Nephron progenitor cell (in vitro differentiated cells): ENCODE data around the gene SHISA3.

Source experiments
- DNase-seq: peaks from one replicate; pipeline ENCODE4 v3.0.0; 2021
- H3K27ac Mint-ChIP-seq: 2 replicates; pipeline ENCODE4 v1.8.0; 2021; ENCODE audit warnings: mild to moderate bottlenecking, moderate library complexity, mixed read lengths
- H3K27me3 Mint-ChIP-seq: 2 replicates; pipeline ENCODE4 v1.8.0; 2021; ENCODE audit warnings: mild to moderate bottlenecking, low read depth, mixed read lengths; ENCODE audit not compliant: poor library complexity
- H3K36me3 Mint-ChIP-seq: 2 replicates; pipeline ENCODE4 v1.8.0; 2021; ENCODE audit warnings: low read depth, mixed read lengths
- H3K4me1 Mint-ChIP-seq: 2 replicates; pipeline ENCODE4 v1.8.0; 2021; ENCODE audit warnings: mixed read lengths
- H3K4me3 Mint-ChIP-seq: 2 replicates; pipeline ENCODE4 v1.8.0; 2021; ENCODE audit warnings: mild to moderate bottlenecking, moderate library complexity, mixed read lengths
- H3K9me3 Mint-ChIP-seq: 2 replicates; pipeline ENCODE4 v1.8.0; 2021; ENCODE audit warnings: mild to moderate bottlenecking, moderate library complexity, mixed read lengths
- TF ChIP-seq, protein P1 (sequence below): fragments of 200-600 bp; sonication (generic); IDR thresholded peaks from 2 replicates; pipeline ENCODE4 v1.5.0; 2021; ENCODE audit warnings: antibody characterized with exemption

SHISA3 gene

DNA sequence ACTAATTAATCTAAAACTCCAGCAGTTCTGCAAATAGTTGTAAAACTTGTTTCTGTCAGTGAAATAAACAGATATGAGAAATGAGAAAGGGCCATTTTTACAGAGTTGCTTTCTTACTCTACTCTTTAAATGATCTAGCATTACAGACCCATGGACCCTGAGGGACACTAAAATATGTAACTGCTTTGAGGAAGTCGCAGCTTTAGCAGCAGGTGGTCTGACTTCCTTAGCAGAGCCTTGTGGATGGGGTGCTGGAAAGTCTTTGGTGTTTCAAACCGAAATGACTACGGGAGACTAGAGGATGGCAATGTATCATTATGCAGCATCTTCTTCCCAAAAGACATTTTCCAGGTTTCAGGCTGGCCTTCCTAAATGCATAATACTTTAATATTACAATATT, 18.7 kb downstream of the SHISA3 start:
- H3K9me3 Mint-ChIP-seq = no peaks in the 10 kb centered on the region
- TF ChIP-seq, protein P1, sequence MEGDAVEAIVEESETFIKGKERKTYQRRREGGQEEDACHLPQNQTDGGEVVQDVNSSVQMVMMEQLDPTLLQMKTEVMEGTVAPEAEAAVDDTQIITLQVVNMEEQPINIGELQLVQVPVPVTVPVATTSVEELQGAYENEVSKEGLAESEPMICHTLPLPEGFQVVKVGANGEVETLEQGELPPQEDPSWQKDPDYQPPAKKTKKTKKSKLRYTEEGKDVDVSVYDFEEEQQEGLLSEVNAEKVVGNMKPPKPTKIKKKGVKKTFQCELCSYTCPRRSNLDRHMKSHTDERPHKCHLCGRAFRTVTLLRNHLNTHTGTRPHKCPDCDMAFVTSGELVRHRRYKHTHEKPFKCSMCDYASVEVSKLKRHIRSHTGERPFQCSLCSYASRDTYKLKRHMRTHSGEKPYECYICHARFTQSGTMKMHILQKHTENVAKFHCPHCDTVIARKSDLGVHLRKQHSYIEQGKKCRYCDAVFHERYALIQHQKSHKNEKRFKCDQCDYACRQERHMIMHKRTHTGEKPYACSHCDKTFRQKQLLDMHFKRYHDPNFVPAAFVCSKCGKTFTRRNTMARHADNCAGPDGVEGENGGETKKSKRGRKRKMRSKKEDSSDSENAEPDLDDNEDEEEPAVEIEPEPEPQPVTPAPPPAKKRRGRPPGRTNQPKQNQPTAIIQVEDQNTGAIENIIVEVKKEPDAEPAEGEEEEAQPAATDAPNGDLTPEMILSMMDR = no peak
- no peak for DNase-seq

DNA sequence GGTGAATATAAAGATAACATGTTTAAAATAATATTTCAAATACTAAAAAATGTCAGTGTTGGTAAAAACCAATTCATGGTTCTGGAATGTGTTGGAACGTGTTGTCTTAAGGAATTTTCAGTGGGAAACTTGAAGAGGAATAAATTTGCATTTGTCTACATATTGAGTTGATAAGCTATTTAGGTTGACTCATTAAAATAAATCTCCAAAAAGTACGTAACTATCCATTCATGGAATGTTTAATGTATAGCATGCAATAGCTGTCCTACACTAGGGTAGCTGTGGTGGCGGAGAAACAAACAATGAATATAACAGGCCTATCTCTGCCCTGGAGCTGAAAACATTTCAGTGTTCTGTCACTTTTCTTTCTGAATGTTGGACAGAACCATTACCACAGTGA, 20.3 kb downstream of the SHISA3 start:
- peaks cover 4% of the 10 kb centered on the region for H3K36me3 Mint-ChIP-seq
- peaks cover 11% of the 10 kb centered on the region for H3K27me3 Mint-ChIP-seq
- TF ChIP-seq, protein P1 = no peak
- no peak for DNase-seq
- H3K4me1 Mint-ChIP-seq = peaks cover 15% of the 10 kb centered on the region
- H3K9me3 Mint-ChIP-seq = no peaks in the 10 kb centered on the region
- no peak overlapping the region for H3K27ac Mint-ChIP-seq
- no peak overlapping the region for H3K4me3 Mint-ChIP-seq

More for the DNA sequence above, 18.7 kb downstream of the SHISA3 start:
- Mint-ChIP-seq H3K27ac (no peak overlapping the region), H3K27me3 (peaks cover 12% of the 10 kb centered on the region), H3K36me3 (peaks cover 4% of the 10 kb centered on the region), H3K4me3 (no peak overlapping the region), H3K4me1 (peaks cover 15% of the 10 kb centered on the region)

DNA sequence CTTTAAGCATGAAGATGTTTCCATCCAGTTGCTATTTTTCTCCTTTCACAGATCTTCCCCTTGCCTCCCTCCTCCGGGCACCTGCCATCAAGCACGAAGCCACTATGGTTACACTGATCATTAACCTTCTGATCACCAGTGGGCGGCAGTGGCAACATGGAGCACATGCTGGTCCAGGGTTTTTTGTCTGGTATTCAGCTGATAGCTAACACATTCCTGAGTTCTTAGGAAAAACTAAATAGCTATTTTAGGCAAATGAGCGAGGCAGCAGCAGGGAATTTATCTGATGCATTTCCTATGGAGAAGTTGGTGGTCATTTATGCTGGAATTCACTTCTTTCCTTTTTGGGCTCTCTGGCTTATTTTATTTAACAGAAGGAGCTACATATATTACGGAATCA, 22.9 kb downstream of the SHISA3 start:
- peaks cover 4% of the 10 kb centered on the region for H3K36me3 Mint-ChIP-seq
- TF ChIP-seq, protein P1 = no peak
- H3K9me3 Mint-ChIP-seq = no peaks in the 10 kb centered on the region
- peaks cover 3% of the 10 kb centered on the region for H3K27me3 Mint-ChIP-seq
- DNase-seq = no peak
- no peak overlapping the region for H3K27ac Mint-ChIP-seq
- H3K4me3 Mint-ChIP-seq = no peak overlapping the region
- H3K4me1 Mint-ChIP-seq = peaks cover 5% of the 10 kb centered on the region

DNA sequence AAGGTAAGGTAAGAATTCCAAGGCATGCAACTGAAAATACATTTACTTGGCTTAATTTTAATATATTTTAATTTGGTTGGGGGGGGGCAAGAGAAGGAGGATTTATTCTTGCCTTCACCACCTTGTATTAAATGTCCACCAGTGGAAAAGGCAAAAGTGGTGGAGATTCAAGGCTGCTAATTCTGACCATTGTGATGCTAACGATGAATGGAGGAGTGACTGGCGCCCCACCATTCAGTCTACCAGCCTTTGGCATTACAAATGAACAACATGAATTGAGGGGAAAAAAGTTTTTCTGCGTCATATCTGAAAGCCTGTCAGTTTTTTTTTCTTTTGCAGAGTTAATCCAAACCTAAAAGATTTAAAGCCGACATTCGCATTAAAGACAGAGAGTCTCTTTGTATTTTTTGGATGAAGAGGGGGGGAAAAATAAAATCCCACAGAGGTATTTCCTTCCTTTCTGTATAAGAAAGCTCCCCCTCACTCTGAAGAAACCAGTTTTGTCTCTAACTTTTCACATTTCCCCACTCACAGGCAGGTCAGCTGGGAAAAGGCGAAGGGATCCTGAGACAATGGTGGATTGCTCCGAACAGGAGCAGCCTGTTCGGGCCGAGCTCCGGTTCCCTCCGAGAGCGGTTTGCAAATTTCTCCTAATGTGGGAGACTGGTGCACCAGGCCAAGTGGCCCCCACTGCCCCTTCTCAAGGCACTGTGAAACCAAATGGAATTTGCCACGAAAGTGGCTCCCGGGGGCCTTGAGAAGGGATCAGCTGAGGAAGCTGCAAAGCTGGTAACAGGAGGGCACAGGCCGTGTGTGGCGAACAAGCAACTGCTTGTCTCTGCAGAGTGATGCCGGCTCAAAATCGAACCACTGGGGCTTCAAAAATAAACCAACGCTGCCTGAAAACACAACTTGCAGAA, 28.1 kb downstream of the SHISA3 start:
- Mint-ChIP-seq H3K4me3 (no peak overlapping the region), H3K27me3 (peaks cover 12% of the 10 kb centered on the region), H3K36me3 (no peaks in the 10 kb centered on the region), H3K9me3 (no peaks in the 10 kb centered on the region), H3K27ac (no peak overlapping the region), H3K4me1 (no peaks in the 10 kb centered on the region)
- TF ChIP-seq, protein P1 = no peak
- DNase-seq = no peak

DNA sequence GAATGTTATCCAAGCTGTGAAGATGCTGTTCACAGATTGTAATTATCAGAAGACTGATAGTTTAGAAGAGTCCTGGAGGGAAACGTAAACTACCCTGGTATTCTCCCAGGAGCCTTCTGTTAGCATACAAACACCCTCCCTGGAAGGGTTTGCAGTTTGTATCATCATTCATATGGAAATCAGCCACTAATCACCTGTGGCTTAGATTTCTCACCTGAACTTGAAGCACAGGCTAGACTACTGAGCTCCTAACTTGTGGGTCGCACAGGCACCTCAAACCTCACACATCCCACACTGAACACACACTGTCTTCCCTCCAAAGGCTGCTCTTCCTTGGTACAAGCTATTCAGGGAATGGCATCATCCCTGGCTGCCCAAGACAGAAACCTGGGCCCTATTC, 30.7 kb downstream of the SHISA3 start:
- H3K9me3 Mint-ChIP-seq = no peaks in the 10 kb centered on the region
- no peak overlapping the region for H3K27ac Mint-ChIP-seq
- peaks cover 12% of the 10 kb centered on the region for H3K27me3 Mint-ChIP-seq
- H3K4me3 Mint-ChIP-seq = no peak overlapping the region
- no peak for DNase-seq
- H3K36me3 Mint-ChIP-seq = no peaks in the 10 kb centered on the region
- TF ChIP-seq, protein P1 = no peak
- no peaks in the 10 kb centered on the region for H3K4me1 Mint-ChIP-seq
